GM12872 (cell line): ENCODE measurements around the gene ALS2.

Experiments used
- CTCF ChIP-seq: IDR thresholded peaks from 3 replicates; pipeline ENCODE4 v1.5.1; 2011; ENCODE audit warnings: low read depth, mild to moderate bottlenecking, low read length, moderate library complexity; ENCODE audit not compliant: insufficient read depth

The ALS2 gene

GRCh38 chr2:201797175-201797840 lies 16.6 kb upstream of the ALS2 start:
- TF ChIP-seq CTCF, result no peak

- no peak for TF ChIP-seq CTCF
Observed at GRCh38 chr2:201796478-201796865, 15.7 kb upstream of the ALS2 start.

- peak; percentile 66; the same call in 2 of the 3 replicates for TF ChIP-seq CTCF
Observed at GRCh38 chr2:201795607-201796477, 15.1 kb upstream of the ALS2 start.

GRCh38 chr2:201794294-201794693 lies 13.6 kb upstream of the ALS2 start:
- no peak for TF ChIP-seq CTCF

- TF ChIP-seq CTCF, result no peak
Observed at GRCh38 chr2:201793631-201794030, 12.9 kb upstream of the ALS2 start.

GRCh38 chr2:201790989-201791388 lies 10.3 kb upstream of the ALS2 start:
- TF ChIP-seq CTCF, result no peak

- no peak for TF ChIP-seq CTCF
Observed at GRCh38 chr2:201790291-201790690, 9.6 kb upstream of the ALS2 start.
